GM12891 (cell line): ENCODE results near the gene VPS16.
"Not testable (repeated sequence)": the region's sequence is repeated elsewhere in the genome, so short reads cannot be mapped to it uniquely, and the experiment has no call there.

Experiments used
- DNase-seq: peaks from one replicate; pipeline ENCODE4 v3.0.0; 2011; ENCODE audit warnings: low spot score; ENCODE audit not compliant: insufficient read length
- FAIRE-seq: peaks from 2 replicates; lab custom pipeline; 2011; peaks lifted over from hg19 to GRCh38; lab: Jason Lieb, UNC
- PAX5 ChIP-seq: IDR thresholded peaks from 2 replicates; pipeline ENCODE4 v1.6.1; 2011; ENCODE audit warnings: low read length, moderate library complexity, mild to moderate bottlenecking; ENCODE audit not compliant: insufficient read depth, severe bottlenecking
- POLR2A ChIP-seq: IDR thresholded peaks from 2 replicates; pipeline ENCODE4 v1.6.1; 2011; ENCODE audit warnings: low read depth, low read length, control low read depth
- POLR2AphosphoS5 ChIP-seq: IDR thresholded peaks from 2 replicates; pipeline ENCODE4 v1.6.1; 2011; ENCODE audit warnings: low read depth, low read length, control low read depth
- POU2F2 ChIP-seq: IDR thresholded peaks from 2 replicates; pipeline ENCODE4 v1.6.1; 2011; ENCODE audit warnings: low read depth, mild to moderate bottlenecking, control low read depth, low read length, moderate library complexity
- SPI1 ChIP-seq: IDR thresholded peaks from 2 replicates; pipeline ENCODE4 v1.6.1; 2011; ENCODE audit warnings: low read depth, low read length, control low read depth
- TAF1 ChIP-seq: IDR thresholded peaks from 2 replicates; pipeline ENCODE4 v1.6.1; 2011; ENCODE audit warnings: low read depth, low read length, control low read depth

VPS16 gene

DNA sequence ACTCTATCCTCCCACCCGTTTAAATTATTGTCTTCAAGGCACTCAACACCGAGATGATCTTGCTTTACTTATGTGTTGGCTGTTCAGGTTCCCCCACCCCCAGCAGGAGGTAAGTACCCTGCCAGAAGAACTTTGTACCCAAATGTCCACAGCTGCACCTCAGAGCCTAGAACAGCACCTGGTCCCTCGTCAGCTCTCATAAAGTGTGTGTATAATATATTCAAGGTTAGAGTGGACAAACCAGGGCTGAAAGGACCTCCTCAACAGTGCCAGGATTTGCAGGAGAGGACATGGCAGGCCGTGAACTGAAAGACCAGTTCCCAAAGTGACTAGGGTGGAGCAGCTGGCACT lies 34.2 kb upstream of the VPS16 start:
- TF ChIP-seq POLR2A (no peak), TAF1 (no peak), PAX5 (no peak), SPI1 (no peak), POLR2AphosphoS5 (no peak), POU2F2 (no peak)
- DNase-seq: no peak
- FAIRE-seq: no peak

DNA sequence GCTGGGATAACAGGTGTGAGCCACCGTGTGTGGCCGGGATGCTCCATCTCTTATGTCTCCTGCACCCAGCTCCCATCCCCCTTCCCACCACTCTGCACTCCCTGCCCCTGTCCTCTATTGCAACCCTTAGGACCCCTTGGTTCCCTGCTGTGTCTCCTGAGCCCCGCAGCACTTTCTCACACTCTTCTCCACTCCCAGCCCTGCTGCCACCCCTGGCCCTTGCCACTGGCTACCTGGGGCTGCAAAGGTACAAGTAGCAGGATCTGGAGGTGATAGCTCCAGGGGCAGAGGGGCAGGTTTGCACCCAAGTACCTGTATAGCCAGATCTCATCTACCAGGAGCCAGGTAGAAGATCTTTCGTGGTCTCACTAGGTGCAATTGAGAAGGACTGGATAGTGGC lies 33.5 kb upstream of the VPS16 start:
- FAIRE-seq (no peak), DNase-seq (no peak)
- no peak for TF ChIP-seq PAX5
- no peak for TF ChIP-seq TAF1
- TF ChIP-seq POU2F2: no peak
- no peak for TF ChIP-seq POLR2A
- no peak for TF ChIP-seq POLR2AphosphoS5
- TF ChIP-seq SPI1: no peak

DNA sequence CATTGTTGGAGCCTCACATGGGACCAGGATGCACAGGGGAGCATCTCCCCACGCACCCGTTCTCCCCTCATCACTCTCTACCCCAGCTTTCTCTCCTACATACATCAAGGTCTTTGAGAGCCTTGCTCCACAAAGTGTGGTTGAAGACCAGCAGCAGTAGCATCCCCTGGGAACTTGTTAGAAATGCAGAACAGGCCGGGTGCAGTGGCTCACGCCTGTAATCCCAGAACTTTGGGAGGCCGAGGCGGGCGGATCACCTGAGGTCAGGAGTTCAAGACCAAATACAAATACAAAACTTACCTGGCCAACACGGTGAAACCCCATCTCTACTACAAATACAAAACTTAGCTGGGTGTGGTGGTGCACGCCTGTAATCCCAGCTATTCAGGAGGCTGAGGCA lies 32.6 kb upstream of the VPS16 start:
- not testable (repeated sequence) for FAIRE-seq, DNase-seq

DNA sequence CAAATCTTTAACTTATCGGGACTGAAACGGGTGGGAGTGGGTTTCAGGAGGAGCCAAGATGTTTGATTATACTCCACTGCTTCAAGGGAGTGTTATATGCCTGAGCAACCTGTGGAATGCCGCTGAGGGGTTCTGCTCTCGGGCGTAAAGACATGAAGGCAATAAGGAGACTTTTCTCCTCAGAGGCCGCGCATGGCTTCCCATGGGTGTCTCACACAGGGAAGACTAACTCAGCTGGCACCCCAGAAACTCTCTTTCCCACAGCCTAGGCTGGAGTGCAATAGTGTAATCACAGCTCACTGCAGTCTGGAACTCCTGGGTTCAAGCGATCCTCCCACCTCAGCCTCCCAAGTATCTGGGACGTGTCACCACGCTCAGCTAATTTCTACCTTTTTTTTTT lies 30.9 kb upstream of the VPS16 start:
- no peak for DNase-seq
- FAIRE-seq: no peak
- TF ChIP-seq SPI1 (no peak), PAX5 (no peak), TAF1 (no peak), POLR2A (no peak), POLR2AphosphoS5 (no peak), POU2F2 (no peak)

DNA sequence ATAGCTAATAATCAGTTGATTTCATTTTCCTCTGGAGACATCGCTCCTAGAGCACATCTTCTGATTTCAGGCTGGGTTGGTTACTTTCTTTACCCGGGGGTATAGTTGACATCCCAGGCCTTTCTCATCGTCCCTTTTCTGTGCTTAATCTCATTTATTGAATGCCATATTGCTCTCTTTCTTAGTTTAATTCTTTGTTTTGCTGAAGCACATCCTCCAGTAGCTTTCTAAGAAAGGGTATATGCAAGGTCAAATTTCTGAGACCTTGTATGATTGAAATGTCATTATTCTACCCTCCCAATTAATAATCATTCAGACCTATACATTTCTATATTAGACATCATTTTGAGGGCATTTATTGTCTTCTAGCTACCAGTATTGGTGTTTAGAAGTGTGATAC lies 28.4 kb upstream of the VPS16 start:
- TF ChIP-seq TAF1 (no peak), POLR2A (no peak), PAX5 (no peak), SPI1 (no peak)
- FAIRE-seq (no peak), DNase-seq (no peak)

DNA sequence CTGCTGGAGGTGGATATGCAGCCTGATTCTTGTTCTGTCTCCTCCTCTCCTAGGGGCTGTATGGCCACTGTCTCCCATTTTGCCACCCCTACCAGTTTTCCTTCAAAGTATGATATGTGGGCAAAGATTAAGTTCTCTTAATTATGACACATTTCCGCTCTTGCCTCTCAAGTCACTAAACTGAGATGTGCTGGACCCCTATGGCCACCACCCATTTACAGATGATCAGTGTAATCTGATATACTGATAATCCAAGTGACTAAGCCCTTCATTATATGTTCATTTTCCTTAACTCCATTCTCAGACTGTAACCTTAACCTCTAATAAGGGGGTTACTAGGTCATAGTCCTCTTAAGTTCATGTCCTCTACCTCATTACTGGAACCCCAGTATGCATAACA lies 26.5 kb upstream of the VPS16 start:
- FAIRE-seq (no peak), DNase-seq (no peak)
- TF ChIP-seq SPI1: no peak
- TF ChIP-seq TAF1: no peak
- no peak for TF ChIP-seq PAX5
- no peak for TF ChIP-seq POLR2AphosphoS5
- no peak for TF ChIP-seq POU2F2
- TF ChIP-seq POLR2A: no peak

DNA sequence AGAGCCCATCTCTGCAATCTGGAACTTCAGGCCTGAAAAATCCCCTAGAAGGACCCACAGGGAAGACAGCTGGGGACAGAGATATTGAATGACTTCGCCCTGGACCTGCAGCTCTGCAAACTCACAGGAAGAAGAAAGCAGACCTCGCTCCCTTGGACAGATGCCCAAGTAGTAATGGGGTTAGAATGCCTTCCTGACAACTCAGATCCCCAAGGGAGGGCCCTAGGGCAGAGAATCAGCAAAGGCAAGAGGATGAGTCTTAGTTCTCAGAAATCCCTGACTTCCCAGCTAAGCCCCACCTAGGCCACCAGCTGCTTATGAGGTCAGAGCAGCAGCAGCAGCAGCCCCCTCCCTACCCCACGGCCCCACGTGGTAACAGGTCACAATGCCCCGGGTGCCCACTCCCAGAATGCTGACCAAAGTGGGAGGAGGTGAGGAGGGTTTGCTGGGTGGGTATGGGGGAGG lies 25.9 kb upstream of the VPS16 start, which contains the start of gene C20orf141:
Gene C20orf141 (plus strand): TSS at position 401 of the 465 bp plus-strand sequence. CDS start 198 bp downstream, outside the sequence.
- TF ChIP-seq POLR2AphosphoS5 (no peak), SPI1 (no peak)
- no peak for FAIRE-seq
- no peak for DNase-seq

DNA sequence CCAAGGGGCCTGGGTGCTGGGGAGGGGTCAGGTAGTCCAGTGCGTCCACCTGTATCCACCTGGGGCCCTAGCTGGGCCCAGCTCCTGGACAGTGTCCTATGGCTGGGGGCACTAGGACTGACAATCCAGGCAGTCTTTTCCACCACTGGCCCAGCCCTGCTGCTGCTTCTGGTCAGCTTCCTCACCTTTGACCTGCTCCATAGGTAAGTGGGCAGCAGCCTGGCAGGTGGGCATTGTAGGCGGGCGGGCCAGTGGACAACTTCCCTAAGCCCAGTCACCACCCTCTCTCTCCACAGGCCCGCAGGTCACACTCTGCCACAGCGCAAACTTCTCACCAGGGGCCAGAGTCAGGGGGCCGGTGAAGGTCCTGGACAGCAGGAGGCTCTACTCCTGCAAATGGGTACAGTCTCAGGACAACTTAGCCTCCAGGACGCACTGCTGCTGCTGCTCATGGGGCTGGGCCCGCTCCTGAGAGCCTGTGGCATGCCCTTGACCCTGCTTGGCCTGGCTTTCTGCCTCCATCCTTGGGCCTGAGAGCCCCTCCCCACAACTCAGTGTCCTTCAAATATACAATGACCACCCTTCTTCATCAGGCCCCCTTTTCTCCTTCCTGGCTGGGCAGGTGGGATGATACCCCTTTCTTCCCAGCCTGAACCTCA lies 25.2 kb upstream of the VPS16 start:
- no peak for TF ChIP-seq PAX5
- no peak for TF ChIP-seq SPI1
- no peak for TF ChIP-seq POLR2A
- no peak for TF ChIP-seq TAF1
- TF ChIP-seq POU2F2: no peak
- no peak for TF ChIP-seq POLR2AphosphoS5
- DNase-seq (no peak), FAIRE-seq (no peak)

DNA sequence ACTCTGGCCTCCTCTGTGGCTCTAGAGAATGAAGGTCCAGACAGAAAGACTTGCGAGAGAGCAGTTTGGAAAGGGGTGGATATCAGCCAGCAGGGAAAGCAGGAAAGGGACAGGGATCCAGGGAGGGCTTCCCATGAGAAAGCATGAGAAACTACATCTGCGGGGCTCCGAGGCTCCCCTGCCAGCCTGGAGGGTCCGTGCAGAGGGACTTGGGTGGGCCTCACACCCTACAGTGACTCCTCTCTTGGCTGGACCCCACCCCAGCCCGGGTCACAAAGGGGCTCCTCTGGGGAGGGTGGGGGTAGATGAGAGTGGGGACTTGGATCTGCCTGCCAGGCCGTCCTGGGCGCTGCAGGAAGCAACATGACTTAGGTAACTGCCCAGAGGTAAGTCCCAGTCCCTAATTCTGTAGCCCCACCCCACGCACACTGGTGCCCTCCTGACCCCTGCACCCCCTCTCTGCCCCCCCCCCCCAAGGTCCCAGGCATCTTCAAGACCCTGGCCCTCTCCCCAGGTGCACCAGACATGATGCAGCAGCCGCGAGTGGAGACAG lies 24.4 kb upstream of the VPS16 start, which contains the start of gene TMEM239:
Gene TMEM239 (plus strand): TSS at position 335 of the 553 bp plus-strand sequence. CDS start 191 bp downstream, at position 526.
- no peak for TF ChIP-seq PAX5
- TF ChIP-seq POU2F2: no peak
- no peak for TF ChIP-seq SPI1
- no peak for TF ChIP-seq POLR2A
- no peak for TF ChIP-seq TAF1
- TF ChIP-seq POLR2AphosphoS5: no peak
- DNase-seq (no peak), FAIRE-seq (no peak)
